Smooth muscle cell (in vitro differentiated cells): Measurements from ENCODE around the gene ANKRD34A. TPM values are rescaled to one million over a fixed set of nuclear protein-coding genes. Genes with fewer than 3 reads are reported as not detected.

ENCODE experiments used
- DNase-seq: peaks from one replicate; lab custom pipeline; 2025; ENCODE audit not compliant: unreplicated experiment; lab: John Stamatoyannopoulos, UW
- H2AFZ ChIP-seq: fragments of 200-600 bp; sonication (generic); 2 replicates; pipeline ENCODE4 v1.6.0; 2016; ENCODE audit warnings: antibody characterized with exemption, low read depth, mild to moderate bottlenecking
- H3F3A ChIP-seq: fragments of 200-600 bp; sonication (generic); 2 replicates; pipeline ENCODE4 v1.6.0; 2017; ENCODE audit warnings: antibody characterized with exemption, low read depth
- H3K27ac ChIP-seq: fragments of 200-600 bp; sonication (generic); 2 replicates; pipeline ENCODE4 v1.5.1; 2016; ENCODE audit warnings: low read depth, mild to moderate bottlenecking
- H3K27me3 ChIP-seq: fragments of 200-600 bp; sonication (generic); 2 replicates; pipeline ENCODE4 v1.6.1; 2016; ENCODE audit warnings: low read depth, mild to moderate bottlenecking
- H3K36me3 ChIP-seq: fragments of 200-600 bp; sonication (generic); 2 replicates; pipeline ENCODE4 v1.5.1; 2016; ENCODE audit warnings: low read depth
- H3K4me1 ChIP-seq: fragments of 200-600 bp; sonication (generic); 2 replicates; pipeline ENCODE4 v1.5.1; 2016; ENCODE audit warnings: low read depth
- H3K4me2 ChIP-seq: fragments of 200-600 bp; sonication (generic); 2 replicates; pipeline ENCODE4 v1.6.0; 2016; ENCODE audit warnings: mild to moderate bottlenecking
- H3K4me3 ChIP-seq: fragments of 200-600 bp; sonication (generic); 2 replicates; pipeline ENCODE4 v1.5.1; 2016; ENCODE audit warnings: mild to moderate bottlenecking
- H3K79me2 ChIP-seq: fragments of 200-600 bp; sonication (generic); 2 replicates; pipeline ENCODE4 v1.6.0; 2016; ENCODE audit warnings: low read depth, mild to moderate bottlenecking
- H3K9ac ChIP-seq: fragments of 200-600 bp; sonication (generic); 2 replicates; pipeline ENCODE4 v1.6.0; 2016; ENCODE audit warnings: low read depth
- H3K9me3 ChIP-seq: fragments of 200-600 bp; sonication (generic); replicated peaks from 2 replicates; pipeline ENCODE4 v1.5.1; 2016; ENCODE audit warnings: low read depth
- H4K20me1 ChIP-seq: fragments of 200-600 bp; sonication (generic); 2 replicates; pipeline ENCODE4 v1.6.0; 2016; ENCODE audit warnings: low read depth
- WGBS: methylation state at CpG from one replicate; pipeline ENCODE4 v1.1.7; 2016; ENCODE audit warnings: low lambda C conversion rate; 5-methylcytosine and 5-hydroxymethylcytosine counted together
- polyA plus RNA-seq: library from polyadenylated mRNA; unstranded; fragments of >200 nt; fragmentation: Nextera tagmentation; extraction: Ambion mirVana; gene quantifications from 2 replicates; pipeline ENCODE4 v1.2.1, GENCODE V29; 2016
- total RNA-seq: library from RNA; depleted of rRNA; stranded (reverse); fragments of >200 nt; gene quantifications from 2 replicates; pipeline ENCODE4 v1.2.3, GENCODE V29; 2014
- TF ChIP-seq, protein P1 (sequence below): fragments of 200-600 bp; sonication (generic); IDR thresholded peaks from 2 replicates; pipeline ENCODE4 v1.5.1; 2017; ENCODE audit warnings: borderline replicate concordance, mild to moderate bottlenecking, antibody characterized with exemption; ENCODE audit not compliant: insufficient read depth, poor library complexity, severe bottlenecking

Gene ANKRD34A
- total and polyA plus RNA-seq, 2 experiments from 2014 or later, result 0.49 to 1.3 TPM

DNA sequence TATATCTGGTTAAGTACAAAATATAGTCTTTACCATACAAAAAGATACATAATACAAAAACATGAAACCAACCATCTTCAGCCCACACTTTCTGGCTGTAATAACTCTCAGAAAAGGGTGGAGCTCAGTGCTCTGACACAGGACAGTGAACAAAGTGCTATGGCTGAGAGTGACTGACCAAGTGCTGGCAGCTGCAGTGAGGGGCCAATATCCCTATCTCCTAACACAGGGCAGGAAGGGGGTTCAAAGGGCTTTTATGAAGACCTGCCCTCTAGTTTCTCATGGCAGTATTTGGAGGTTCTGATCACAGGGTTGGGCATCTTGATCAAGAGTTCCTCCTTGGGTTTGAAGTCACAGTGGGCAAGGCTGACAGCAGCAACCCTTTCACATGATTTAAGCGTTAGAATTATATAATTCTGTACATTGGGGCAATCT, 28.1 kb upstream of the ANKRD34A start:
- Histone ChIP-seq H2AFZ (no peak overlapping the region), H4K20me1 (peaks cover 55% of the 10 kb centered on the region), H3K4me1 (peaks cover 26% of the 10 kb centered on the region), H3F3A (peaks cover 32% of the 10 kb centered on the region), H3K27ac (peak overlapping the region; percentile 44), H3K9ac (no peak overlapping the region), H3K9me3 (no peaks in the 10 kb centered on the region), H3K79me2 (peaks cover 41% of the 10 kb centered on the region), H3K4me3 (peak overlapping the region; percentile 82), H3K36me3 (no peaks in the 10 kb centered on the region), H3K27me3 (no peaks in the 10 kb centered on the region), H3K4me2 (peak overlapping the region; percentile 93)
- 96% methylated on average over 1 of the region's 1 CpG for WGBS
- TF ChIP-seq, protein P1, sequence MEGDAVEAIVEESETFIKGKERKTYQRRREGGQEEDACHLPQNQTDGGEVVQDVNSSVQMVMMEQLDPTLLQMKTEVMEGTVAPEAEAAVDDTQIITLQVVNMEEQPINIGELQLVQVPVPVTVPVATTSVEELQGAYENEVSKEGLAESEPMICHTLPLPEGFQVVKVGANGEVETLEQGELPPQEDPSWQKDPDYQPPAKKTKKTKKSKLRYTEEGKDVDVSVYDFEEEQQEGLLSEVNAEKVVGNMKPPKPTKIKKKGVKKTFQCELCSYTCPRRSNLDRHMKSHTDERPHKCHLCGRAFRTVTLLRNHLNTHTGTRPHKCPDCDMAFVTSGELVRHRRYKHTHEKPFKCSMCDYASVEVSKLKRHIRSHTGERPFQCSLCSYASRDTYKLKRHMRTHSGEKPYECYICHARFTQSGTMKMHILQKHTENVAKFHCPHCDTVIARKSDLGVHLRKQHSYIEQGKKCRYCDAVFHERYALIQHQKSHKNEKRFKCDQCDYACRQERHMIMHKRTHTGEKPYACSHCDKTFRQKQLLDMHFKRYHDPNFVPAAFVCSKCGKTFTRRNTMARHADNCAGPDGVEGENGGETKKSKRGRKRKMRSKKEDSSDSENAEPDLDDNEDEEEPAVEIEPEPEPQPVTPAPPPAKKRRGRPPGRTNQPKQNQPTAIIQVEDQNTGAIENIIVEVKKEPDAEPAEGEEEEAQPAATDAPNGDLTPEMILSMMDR, result no peak
- DNase-seq, result no peak

DNA sequence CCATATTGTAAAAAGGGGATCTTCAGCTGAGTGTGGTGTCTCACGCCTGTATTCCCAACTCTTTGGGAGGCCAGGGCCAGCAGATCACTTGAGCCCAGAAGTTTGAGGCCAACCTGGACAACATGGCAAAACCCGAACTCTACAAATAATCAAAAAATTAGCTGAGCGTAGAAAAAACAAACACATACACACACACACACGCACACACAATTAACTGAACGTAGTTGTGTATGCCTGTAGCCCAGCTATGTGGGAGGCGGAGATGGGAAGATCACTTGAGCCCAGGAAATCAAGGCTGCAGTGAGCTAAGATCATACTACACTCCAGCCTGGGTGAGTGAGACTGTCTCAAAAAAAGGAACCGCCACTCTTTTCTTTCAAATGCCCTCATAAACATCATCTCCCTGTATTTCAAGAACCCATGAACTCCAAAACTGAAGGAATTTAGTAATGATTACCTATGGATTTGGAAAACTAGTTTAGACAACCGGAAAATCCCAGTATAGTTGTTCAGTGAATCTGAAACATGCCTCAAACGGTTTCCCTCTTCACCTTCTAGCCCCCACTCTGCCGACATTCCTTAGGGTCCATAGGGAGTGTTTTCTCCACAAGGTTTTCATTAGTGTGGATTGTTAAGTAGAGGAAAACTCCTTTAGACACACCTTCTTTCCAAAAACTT, 27.5 kb upstream of the ANKRD34A start:
- Histone ChIP-seq H3K79me2 (peaks cover 41% of the 10 kb centered on the region), H3K4me2 (peak overlapping the region; percentile 93), H3K4me3 (peak overlapping the region; percentile 82), H3K27ac (peak overlapping the region; percentile 44), H3F3A (peaks cover 29% of the 10 kb centered on the region), H4K20me1 (peaks cover 55% of the 10 kb centered on the region), H3K9me3 (no peaks in the 10 kb centered on the region), H3K9ac (no peak overlapping the region), H3K4me1 (peaks cover 20% of the 10 kb centered on the region), H3K27me3 (no peaks in the 10 kb centered on the region), H2AFZ (no peak overlapping the region), H3K36me3 (no peaks in the 10 kb centered on the region)
- TF ChIP-seq, protein P1, result no peak
- WGBS, result 77% methylated on average over 10 of the region's 10 CpGs
- DNase-seq, result no peak

DNA sequence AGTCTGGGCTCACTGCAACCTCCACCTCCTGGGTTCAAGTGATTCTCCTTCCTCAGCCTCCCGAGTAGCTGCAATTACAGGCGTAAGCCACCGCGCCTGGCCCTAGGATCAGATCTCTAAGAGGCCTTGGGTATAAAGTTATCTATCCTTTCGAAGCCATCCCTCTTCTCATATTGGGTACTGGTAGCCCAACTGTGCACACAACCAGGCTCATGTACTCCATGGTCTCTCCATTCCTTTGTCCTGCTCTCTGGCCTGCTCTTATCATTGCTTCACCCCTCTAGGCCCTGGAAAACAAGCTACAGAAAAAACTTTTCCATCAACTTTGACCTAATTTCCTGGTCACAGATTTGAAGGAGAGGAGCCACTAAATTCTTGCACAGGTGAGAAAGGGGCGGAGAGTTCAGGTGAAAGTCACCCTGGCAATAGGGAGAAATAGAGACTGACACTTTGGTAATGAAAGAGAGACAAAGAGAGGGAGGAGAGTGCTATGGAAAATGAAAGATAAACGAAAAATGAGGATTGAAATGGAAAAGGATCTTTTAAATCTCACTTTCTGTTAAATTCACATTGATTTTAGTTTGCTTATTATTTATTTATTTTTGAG, 26.0 kb upstream of the ANKRD34A start:
- WGBS, result 91% methylated on average over 7 of the region's 7 CpGs
- Histone ChIP-seq H3K79me2 (peaks cover 30% of the 10 kb centered on the region), H3K4me1 (peaks cover 27% of the 10 kb centered on the region), H3F3A (peaks cover 31% of the 10 kb centered on the region), H2AFZ (no peak overlapping the region), H3K4me2 (no peak overlapping the region), H4K20me1 (peaks cover 45% of the 10 kb centered on the region), H3K27me3 (no peaks in the 10 kb centered on the region), H3K36me3 (no peaks in the 10 kb centered on the region), H3K27ac (peak overlapping the region; percentile 44), H3K9me3 (no peaks in the 10 kb centered on the region), H3K9ac (no peak overlapping the region), H3K4me3 (no peak overlapping the region)
- no peak for DNase-seq
- TF ChIP-seq, protein P1, result no peak

DNA sequence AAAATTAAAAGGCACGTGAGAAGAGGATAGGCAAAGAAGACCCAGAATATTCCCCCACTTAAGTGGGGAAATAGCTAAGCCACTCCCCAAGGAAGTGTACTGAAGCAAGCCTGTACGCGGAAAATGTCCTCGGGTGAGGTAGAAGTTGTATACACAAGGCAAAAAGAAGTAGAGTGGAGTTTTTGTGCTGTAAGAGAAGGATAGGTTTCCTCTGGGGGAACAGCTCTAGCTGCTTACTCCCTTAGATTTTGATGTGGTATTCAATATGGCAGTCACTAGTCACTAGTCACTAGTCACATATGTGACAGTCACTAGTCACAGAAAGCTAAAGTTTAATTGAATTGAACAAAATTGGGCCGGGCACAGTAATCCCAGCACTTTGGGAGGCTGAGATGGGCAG, 24.4 kb upstream of the ANKRD34A start:
- Histone ChIP-seq H4K20me1 (peaks cover 29% of the 10 kb centered on the region), H3K9me3 (no peaks in the 10 kb centered on the region), H3K27ac (peak overlapping the region; percentile 20), H3K36me3 (no peaks in the 10 kb centered on the region), H3K4me1 (peaks cover 25% of the 10 kb centered on the region), H2AFZ (no peak overlapping the region), H3K27me3 (no peaks in the 10 kb centered on the region), H3K9ac (no peak overlapping the region), H3K79me2 (peaks cover 15% of the 10 kb centered on the region), H3K4me3 (no peak overlapping the region), H3F3A (peaks cover 24% of the 10 kb centered on the region), H3K4me2 (no peak overlapping the region)
- TF ChIP-seq, protein P1, result no peak
- DNase-seq, result no peak
- WGBS, result 83% methylated on average over 5 of the region's 5 CpGs
